HepG2 (cell line): ENCODE results near the gene POLR3E.

Experiments used
- GLI4 ChIP-seq: sonication (generic); formaldehyde crosslinking; IDR thresholded peaks from 2 replicates; pipeline ENCODE4 v1.5.1; 2020; ENCODE audit warnings: missing genetic modification reagents, mild to moderate bottlenecking, moderate library complexity, borderline replicate concordance
- GLMP ChIP-seq: sonication (generic); formaldehyde crosslinking; IDR thresholded peaks from 2 replicates; pipeline ENCODE4 v1.9.0; 2021; ENCODE audit warnings: missing genetic modification reagents, mild to moderate bottlenecking, borderline replicate concordance
- PCBP1 ChIP-seq: fragments of 200-400 bp; formaldehyde crosslinking; IDR thresholded peaks from 2 replicates; pipeline ENCODE4 v1.6.1; 2017; ENCODE audit warnings: mild to moderate bottlenecking, low read depth, low read length, borderline replicate concordance
- PHF20 ChIP-seq: sonication (generic); formaldehyde crosslinking; IDR thresholded peaks from 2 replicates; pipeline ENCODE4 v1.5.0; 2020; ENCODE audit warnings: mild to moderate bottlenecking, missing genetic modification reagents
- ZBTB42 ChIP-seq: sonication (generic); formaldehyde crosslinking; IDR thresholded peaks from 2 replicates; pipeline ENCODE4 v1.5.0; 2020; ENCODE audit warnings: mild to moderate bottlenecking, missing genetic modification reagents
- ZNF235 ChIP-seq: sonication (generic); formaldehyde crosslinking; IDR thresholded peaks from 2 replicates; pipeline ENCODE4 v1.8.1; 2023; ENCODE audit warnings: mild to moderate bottlenecking, missing genetic modification reagents, borderline replicate concordance
- TF ChIP-seq, protein P1 (sequence below): sonication (generic); formaldehyde crosslinking; IDR thresholded peaks from 2 replicates; pipeline ENCODE4 v1.5.0; 2020; ENCODE audit warnings: missing genetic modification reagents
- TF ChIP-seq, protein P2 (sequence below): sonication (generic); formaldehyde crosslinking; IDR thresholded peaks from 2 replicates; pipeline ENCODE4 v1.4.0; 2020; ENCODE audit warnings: mild to moderate bottlenecking, missing genetic modification reagents

GRCh38 chr16:22360963-22361659 is 63.9 kb downstream of the POLR3E start:
- TF ChIP-seq GLI4 (CRISPR knock-in tag) (no peak), PCBP1 (no peak), ZNF235 (CRISPR knock-in tag) (no peak), GLMP (CRISPR knock-in tag) (no peak), PHF20 (CRISPR knock-in tag) (no peak), ZBTB42 (CRISPR knock-in tag) (no peak)
- TF ChIP-seq, protein P1, sequence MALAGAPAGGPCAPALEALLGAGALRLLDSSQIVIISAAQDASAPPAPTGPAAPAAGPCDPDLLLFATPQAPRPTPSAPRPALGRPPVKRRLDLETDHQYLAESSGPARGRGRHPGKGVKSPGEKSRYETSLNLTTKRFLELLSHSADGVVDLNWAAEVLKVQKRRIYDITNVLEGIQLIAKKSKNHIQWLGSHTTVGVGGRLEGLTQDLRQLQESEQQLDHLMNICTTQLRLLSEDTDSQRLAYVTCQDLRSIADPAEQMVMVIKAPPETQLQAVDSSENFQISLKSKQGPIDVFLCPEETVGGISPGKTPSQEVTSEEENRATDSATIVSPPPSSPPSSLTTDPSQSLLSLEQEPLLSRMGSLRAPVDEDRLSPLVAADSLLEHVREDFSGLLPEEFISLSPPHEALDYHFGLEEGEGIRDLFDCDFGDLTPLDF (CRISPR knock-in tag) = no peak
- TF ChIP-seq, protein P2, sequence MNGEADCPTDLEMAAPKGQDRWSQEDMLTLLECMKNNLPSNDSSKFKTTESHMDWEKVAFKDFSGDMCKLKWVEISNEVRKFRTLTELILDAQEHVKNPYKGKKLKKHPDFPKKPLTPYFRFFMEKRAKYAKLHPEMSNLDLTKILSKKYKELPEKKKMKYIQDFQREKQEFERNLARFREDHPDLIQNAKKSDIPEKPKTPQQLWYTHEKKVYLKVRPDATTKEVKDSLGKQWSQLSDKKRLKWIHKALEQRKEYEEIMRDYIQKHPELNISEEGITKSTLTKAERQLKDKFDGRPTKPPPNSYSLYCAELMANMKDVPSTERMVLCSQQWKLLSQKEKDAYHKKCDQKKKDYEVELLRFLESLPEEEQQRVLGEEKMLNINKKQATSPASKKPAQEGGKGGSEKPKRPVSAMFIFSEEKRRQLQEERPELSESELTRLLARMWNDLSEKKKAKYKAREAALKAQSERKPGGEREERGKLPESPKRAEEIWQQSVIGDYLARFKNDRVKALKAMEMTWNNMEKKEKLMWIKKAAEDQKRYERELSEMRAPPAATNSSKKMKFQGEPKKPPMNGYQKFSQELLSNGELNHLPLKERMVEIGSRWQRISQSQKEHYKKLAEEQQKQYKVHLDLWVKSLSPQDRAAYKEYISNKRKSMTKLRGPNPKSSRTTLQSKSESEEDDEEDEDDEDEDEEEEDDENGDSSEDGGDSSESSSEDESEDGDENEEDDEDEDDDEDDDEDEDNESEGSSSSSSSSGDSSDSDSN (CRISPR knock-in tag) = no peak
